SK-N-MC (cell line): ENCODE data around the gene PXYLP1.
A peak's percentile ranks its signal among the peaks of the same experiment; 100 is the strongest.
"Not testable (repeated sequence)": the region's sequence is repeated elsewhere in the genome, so short reads cannot be mapped to it uniquely, and the experiment has no call there.

Source experiments
- DNase-seq: peaks from one replicate; pipeline ENCODE4 v3.0.0-alpha.2; 2011; ENCODE audit warnings: low read depth, low spot score
- H3K27ac ChIP-seq: fragments of 200-600 bp; sonication (generic); 2 replicates; pipeline ENCODE4 v1.5.1; 2016; ENCODE audit warnings: mixed run types
- H3K36me3 ChIP-seq: fragments of 200-600 bp; sonication (generic); 2 replicates; pipeline ENCODE4 v1.6.1; 2017; ENCODE audit warnings: antibody characterized with exemption, low read length, mixed read lengths; ENCODE audit not compliant: insufficient read depth
- H3K4me3 ChIP-seq: fragments of 200-600 bp; sonication (generic); 2 replicates; pipeline ENCODE4 v1.5.1; 2016
- H3K9ac ChIP-seq: fragments of 200-600 bp; sonication (generic); 2 replicates; pipeline ENCODE4 v1.8.0; 2017; ENCODE audit warnings: mixed run types, mixed read lengths; ENCODE audit not compliant: insufficient read length
- H3K9me3 ChIP-seq: fragments of 200-600 bp; sonication (generic); 2 replicates; pipeline ENCODE4 v1.6.1; 2017; ENCODE audit warnings: low read depth, mild to moderate bottlenecking, antibody characterized with exemption, low read length, moderate library complexity, mixed read lengths
- EZH2 ChIP-seq: fragments of 200-600 bp; sonication (generic); IDR thresholded peaks from one replicate; pipeline ENCODE4 v1.6.1; 2017; ENCODE audit warnings: antibody characterized with exemption
- FOXP2 ChIP-seq: optimal IDR thresholded peaks from 2 replicates; pipeline ENCODE3; 2011; ENCODE audit warnings: mild to moderate bottlenecking, moderate library complexity; ENCODE audit not compliant: insufficient read depth; ENCODE audit errors: extremely low read length, control extremely low read depth
- POLR2AphosphoS5 ChIP-seq: IDR thresholded peaks from 2 replicates; pipeline ENCODE4 v1.6.1; 2012; ENCODE audit warnings: mild to moderate bottlenecking, low read depth, low read length, borderline replicate concordance

The PXYLP1 gene

DNA sequence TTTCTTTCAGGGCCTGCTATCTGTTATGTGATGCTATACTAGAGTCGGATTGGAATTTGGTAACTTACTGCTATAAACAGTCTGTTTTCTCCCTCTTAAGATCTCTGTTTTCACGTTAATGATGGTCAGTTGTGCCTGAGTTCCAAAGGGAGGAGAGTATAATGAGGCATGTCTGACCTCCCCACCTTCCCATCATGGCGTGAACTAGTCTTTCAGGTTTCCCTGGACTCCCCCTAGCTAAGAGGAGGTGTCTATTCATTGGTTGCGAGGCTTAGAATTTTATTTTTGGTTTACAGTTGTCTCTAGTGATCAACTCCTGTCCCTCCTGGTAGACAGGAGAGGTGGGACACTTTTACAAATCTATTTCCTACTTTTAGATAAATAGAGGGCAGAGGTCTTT lies 27.8 kb upstream of the PXYLP1 start:
- no peak for TF ChIP-seq POLR2AphosphoS5
- no peak for TF ChIP-seq EZH2
- no peak for TF ChIP-seq FOXP2
- Histone ChIP-seq H3K9me3 (no peaks in the 10 kb centered on the region), H3K27ac (no peak overlapping the region), H3K9ac (no peak overlapping the region), H3K4me3 (no peak overlapping the region), H3K36me3 (no peaks in the 10 kb centered on the region)
- no peak for DNase-seq

DNA sequence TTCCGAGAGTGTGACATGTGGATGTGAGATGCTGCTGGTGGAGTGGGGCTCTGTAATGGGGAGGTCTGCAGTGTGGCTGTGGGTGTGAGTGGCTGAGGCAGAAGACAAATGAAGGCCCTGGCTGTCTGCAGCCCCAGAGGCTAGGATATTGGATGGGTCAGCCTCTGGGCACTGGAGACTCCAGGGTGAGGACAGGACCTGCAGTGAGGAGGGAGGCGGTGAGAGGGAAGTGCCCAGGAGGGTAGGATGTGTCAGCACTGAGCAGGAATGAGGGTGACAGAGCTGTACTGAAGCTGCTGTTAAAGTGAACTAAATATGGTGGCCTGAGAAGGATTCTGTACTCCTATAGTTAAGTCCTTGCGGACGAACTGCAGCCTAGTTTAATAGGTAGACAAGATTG lies 27.3 kb upstream of the PXYLP1 start:
- Histone ChIP-seq H3K36me3 (no peaks in the 10 kb centered on the region), H3K4me3 (no peak overlapping the region), H3K9ac (no peak overlapping the region), H3K27ac (no peak overlapping the region), H3K9me3 (no peaks in the 10 kb centered on the region)
- TF ChIP-seq FOXP2, result no peak
- no peak for TF ChIP-seq POLR2AphosphoS5
- no peak for TF ChIP-seq EZH2
- no peak for DNase-seq

DNA sequence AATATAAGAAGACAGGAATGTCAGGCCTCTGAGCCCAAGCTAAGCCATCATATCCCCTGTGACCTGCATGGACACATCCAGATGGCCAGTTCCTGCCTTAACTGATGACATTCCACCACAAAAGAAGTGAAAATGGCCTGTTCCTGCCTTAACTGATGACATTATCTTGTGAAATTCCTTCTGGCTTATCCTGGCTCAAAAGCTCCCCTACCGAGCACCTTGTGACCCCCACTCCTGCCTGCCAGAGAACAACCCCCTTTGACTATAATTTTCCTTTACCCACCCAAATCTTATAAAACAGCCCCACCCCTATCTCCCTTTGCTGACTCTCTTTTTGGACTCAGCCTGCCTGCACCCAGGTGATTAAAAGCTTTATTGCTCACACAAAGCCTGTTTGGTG lies 20.3 kb upstream of the PXYLP1 start:
- not testable (repeated sequence) for H3K27ac ChIP-seq, H3K36me3 ChIP-seq, H3K9me3 ChIP-seq, H3K4me3 ChIP-seq, DNase-seq, H3K9ac ChIP-seq

DNA sequence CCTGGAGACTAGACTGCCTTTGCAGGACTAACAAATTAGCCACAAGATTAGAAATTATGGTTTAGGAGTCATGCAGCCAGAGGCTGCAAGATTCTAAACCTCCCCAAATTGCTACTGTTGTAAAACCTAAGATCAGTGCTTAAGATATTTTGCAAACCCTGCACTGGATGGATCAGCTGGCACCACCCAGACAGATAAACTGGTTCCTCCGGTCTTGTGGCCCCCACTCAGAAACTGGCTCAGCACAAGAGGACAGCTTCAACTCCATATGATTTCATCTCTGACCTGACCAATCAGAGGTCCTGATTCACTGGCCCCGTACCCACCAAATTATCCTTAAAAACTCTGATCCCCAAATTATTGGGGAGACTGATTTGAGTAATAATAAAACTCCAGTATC lies 19.5 kb upstream of the PXYLP1 start:
- Histone ChIP-seq H3K9ac (no peak overlapping the region), H3K4me3 (no peak overlapping the region), H3K9me3 (no peaks in the 10 kb centered on the region), H3K36me3 (no peaks in the 10 kb centered on the region), H3K27ac (no peak overlapping the region)
- no peak for DNase-seq
- TF ChIP-seq EZH2 (no peak), POLR2AphosphoS5 (no peak), FOXP2 (no peak)

DNA sequence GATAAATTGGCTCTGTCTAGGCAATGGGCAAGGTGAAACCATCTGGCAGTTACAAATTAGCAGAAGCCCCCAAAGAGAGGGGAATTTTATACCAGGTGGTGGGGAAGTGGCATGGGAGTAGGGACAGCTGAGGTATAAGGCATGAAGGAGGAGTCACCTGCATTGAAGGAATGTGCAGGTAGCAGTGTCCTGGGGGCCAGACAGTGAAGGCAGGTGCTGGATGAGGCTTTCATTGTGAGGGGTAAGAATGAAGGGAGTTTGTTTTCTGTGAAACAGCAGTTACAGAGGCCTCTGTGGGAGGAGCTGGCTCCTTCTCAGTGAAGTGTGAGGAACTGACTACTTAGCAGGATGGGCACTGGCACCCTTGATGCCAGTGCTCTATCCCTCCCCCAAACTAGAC lies 19.1 kb upstream of the PXYLP1 start:
- DNase-seq, result no peak
- Histone ChIP-seq H3K36me3 (no peaks in the 10 kb centered on the region), H3K4me3 (no peak overlapping the region), H3K9me3 (no peaks in the 10 kb centered on the region), H3K9ac (no peak overlapping the region), H3K27ac (no peak overlapping the region)
- TF ChIP-seq POLR2AphosphoS5 (no peak), EZH2 (no peak), FOXP2 (no peak)

DNA sequence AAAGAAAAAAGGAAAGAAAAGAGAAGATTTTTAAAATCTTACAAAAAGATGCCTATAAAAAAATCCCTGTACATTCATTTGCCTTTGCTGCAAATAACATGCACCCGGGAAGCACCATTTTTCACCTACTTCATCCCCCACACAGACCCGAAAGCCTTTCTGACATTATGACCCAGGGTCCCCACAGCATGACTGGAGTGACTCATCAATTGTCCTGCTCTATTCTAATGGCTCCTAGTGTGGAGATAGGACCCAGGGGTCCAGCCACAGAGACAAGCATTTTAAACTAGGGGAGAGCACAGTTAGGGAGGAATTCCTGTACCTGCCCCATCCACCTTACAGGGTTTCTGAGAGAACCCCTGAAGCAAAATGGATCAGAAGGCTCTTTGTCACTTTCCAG lies 14.7 kb upstream of the PXYLP1 start:
- Histone ChIP-seq H3K9ac (no peak overlapping the region), H3K36me3 (no peaks in the 10 kb centered on the region), H3K27ac (no peak overlapping the region), H3K4me3 (no peak overlapping the region), H3K9me3 (no peaks in the 10 kb centered on the region)
- no peak for DNase-seq
- no peak for TF ChIP-seq POLR2AphosphoS5
- no peak for TF ChIP-seq EZH2
- TF ChIP-seq FOXP2, result no peak

DNA sequence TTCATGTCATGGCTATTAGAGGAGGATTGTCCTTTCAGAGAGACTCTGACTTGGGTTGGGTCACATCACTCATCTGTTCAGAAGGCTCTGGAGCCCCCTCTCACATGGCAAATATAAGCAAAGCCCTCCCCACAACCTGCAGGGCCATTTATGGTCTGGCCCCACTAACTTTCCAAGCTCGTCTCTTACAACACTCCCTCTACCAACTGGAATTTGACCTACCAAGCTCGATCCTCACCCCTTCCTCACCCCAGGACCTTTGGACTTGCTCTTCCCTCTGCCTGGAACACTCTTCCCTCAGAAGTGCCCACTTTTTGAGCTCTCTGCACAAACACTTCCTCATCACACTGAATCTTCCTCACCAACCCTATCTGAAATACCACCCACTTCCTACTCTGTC lies 14.2 kb upstream of the PXYLP1 start:
- TF ChIP-seq EZH2 (no peak), FOXP2 (no peak), POLR2AphosphoS5 (no peak)
- Histone ChIP-seq H3K36me3 (no peaks in the 10 kb centered on the region), H3K4me3 (no peak overlapping the region), H3K27ac (no peak overlapping the region), H3K9me3 (no peaks in the 10 kb centered on the region), H3K9ac (no peak overlapping the region)
- no peak for DNase-seq

DNA sequence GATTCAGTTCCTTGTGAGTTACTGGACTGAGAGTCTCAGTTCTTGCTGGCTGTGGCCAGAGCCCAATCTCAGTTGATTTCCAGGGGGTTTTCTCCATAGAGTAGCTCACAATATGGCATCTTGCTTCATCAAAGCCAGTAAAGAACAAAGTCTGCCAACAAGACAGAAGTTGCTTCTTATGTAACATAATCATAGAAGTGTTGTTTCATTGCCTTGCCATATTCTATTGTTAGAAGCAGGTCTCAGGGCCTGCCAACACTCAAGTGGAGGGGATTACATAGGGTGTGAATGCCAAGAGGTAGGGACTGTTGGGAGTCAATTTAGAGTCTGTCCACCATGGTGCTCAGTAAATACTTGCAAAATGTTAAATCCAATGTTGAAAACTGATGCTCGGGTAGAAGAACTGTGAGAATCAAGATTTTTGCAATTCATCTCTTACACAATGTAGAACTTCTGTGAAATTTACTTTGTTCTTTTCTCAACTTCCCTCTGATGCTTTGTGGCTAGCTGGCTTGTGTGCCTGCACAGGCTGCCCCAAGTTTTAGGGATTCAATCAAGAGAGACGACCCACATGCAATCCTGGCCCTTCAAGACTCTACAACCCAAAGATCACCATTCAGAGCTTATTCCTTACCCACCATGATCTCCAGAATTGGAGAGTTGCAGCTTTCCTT lies 13.3 kb upstream of the PXYLP1 start:
- TF ChIP-seq FOXP2 (no peak), POLR2AphosphoS5 (no peak), EZH2 (no peak)
- no peak for DNase-seq
- Histone ChIP-seq H3K9ac (no peak overlapping the region), H3K9me3 (peaks cover 4% of the 10 kb centered on the region; the same call in 1 of the 2 replicates), H3K27ac (no peak overlapping the region), H3K36me3 (no peaks in the 10 kb centered on the region), H3K4me3 (no peak overlapping the region)

DNA sequence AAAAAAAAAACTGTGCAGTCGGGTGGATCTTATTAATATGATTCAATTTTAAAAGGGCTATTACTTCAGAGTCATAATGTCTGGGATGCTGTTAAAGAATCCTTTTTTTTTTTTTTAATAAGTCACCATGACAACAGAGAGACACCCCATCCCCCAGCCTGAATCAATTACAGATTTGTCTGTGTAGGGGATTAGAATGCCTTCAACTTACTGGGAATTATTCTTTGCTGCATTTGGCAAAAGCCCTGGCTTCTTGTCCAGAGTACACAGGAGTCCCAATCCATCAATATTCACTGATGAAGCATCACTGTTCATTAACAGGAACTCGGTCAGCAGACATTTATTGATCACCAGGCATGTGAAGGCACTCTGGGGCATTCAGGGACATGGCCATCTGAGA lies 12.7 kb upstream of the PXYLP1 start:
- H3K27ac ChIP-seq, result no peak overlapping the region
- H3K9me3 ChIP-seq, result peaks cover 6% of the 10 kb centered on the region; the same call in 1 of the 2 replicates
- TF ChIP-seq EZH2, result no peak
- no peak for TF ChIP-seq POLR2AphosphoS5
- no peak for TF ChIP-seq FOXP2
- no peaks in the 10 kb centered on the region for H3K36me3 ChIP-seq
- H3K9ac ChIP-seq, result no peak overlapping the region
- H3K4me3 ChIP-seq, result no peak overlapping the region
- DNase-seq, result peak; percentile 10
